HepG2 (cell line): ENCODE data around the gene SRSF3. TPM values are rescaled to one million over a fixed set of nuclear protein-coding genes. Genes with fewer than 3 reads are reported as not detected.

Source experiments
- AHDC1 ChIP-seq: sonication (generic); formaldehyde crosslinking; IDR thresholded peaks from 2 replicates; pipeline ENCODE4 v1.5.1; 2020; ENCODE audit warnings: mild to moderate bottlenecking, missing genetic modification reagents, borderline replicate concordance
- DDIT3 ChIP-seq: sonication (generic); formaldehyde crosslinking; IDR thresholded peaks from 2 replicates; pipeline ENCODE4 v1.4.0; 2020; ENCODE audit warnings: mild to moderate bottlenecking, missing genetic modification reagents
- FOXA1 ChIP-seq, 2 experiments: fragments of 450-650 bp in 1 of 2; sonication (generic) in 1 of 2; formaldehyde crosslinking in 1 of 2; IDR thresholded peaks; 2 replicates each; pipeline versions ENCODE4 v1.4.0 to v1.6.1; 2016 to 2020; ENCODE audit warnings: missing genetic modification reagents in 1 of 2
- FOXO1 ChIP-seq: sonication (generic); formaldehyde crosslinking; IDR thresholded peaks from 2 replicates; pipeline ENCODE4 v1.4.0; 2020; ENCODE audit warnings: missing genetic modification reagents
- KLF11 ChIP-seq: IDR thresholded peaks from 2 replicates; pipeline ENCODE4 v1.6.1; 2016; ENCODE audit warnings: missing compliant biosample characterization
- MLLT10 ChIP-seq: sonication (generic); formaldehyde crosslinking; IDR thresholded peaks from 2 replicates; pipeline ENCODE4 v1.4.0; 2020; ENCODE audit warnings: missing genetic modification reagents
- POLR2AphosphoS5 ChIP-seq: IDR thresholded peaks from 2 replicates; pipeline ENCODE4 v1.6.1; 2012; ENCODE audit warnings: low read depth, low read length
- RAD21 ChIP-seq: fragments of 450-650 bp; formaldehyde crosslinking; IDR thresholded peaks from 2 replicates; pipeline ENCODE4 v1.5.0; 2020; ENCODE audit warnings: mild to moderate bottlenecking
- REL ChIP-seq: sonication (generic); formaldehyde crosslinking; conservative IDR thresholded peaks from 2 replicates; pipeline ENCODE4 v1.8.0; 2022; ENCODE audit warnings: mild to moderate bottlenecking, missing genetic modification reagents, moderate library complexity
- SETDB1 ChIP-seq: sonication (generic); formaldehyde crosslinking; IDR thresholded peaks from 2 replicates; pipeline ENCODE4 v1.5.1; 2020; ENCODE audit warnings: missing genetic modification reagents, mild to moderate bottlenecking, borderline replicate concordance
- TAF15 ChIP-seq: fragments of 200-400 bp; formaldehyde crosslinking; IDR thresholded peaks from one replicate; pipeline ENCODE4 v1.6.1; 2018; ENCODE audit warnings: mild to moderate bottlenecking, low read depth, low read length; ENCODE audit not compliant: poor library complexity, severe bottlenecking
- ZKSCAN5 ChIP-seq: sonication (generic); formaldehyde crosslinking; IDR thresholded peaks from 2 replicates; pipeline ENCODE4 v1.5.1; 2020; ENCODE audit warnings: mild to moderate bottlenecking, missing genetic modification reagents
- ZNF331 ChIP-seq: sonication (generic); formaldehyde crosslinking; IDR thresholded peaks from 2 replicates; pipeline ENCODE4 v1.4.0; 2020; ENCODE audit warnings: missing genetic modification reagents
- ZNF557 ChIP-seq: sonication (generic); formaldehyde crosslinking; IDR thresholded peaks from 2 replicates; pipeline ENCODE4 v1.4.0; 2020; ENCODE audit warnings: missing genetic modification reagents
- ZNF687 ChIP-seq: sonication (generic); formaldehyde crosslinking; IDR thresholded peaks from 2 replicates; pipeline ENCODE4 v1.5.1; 2020; ENCODE audit warnings: mild to moderate bottlenecking, missing genetic modification reagents, moderate library complexity
- ZNF782 ChIP-seq: sonication (generic); formaldehyde crosslinking; IDR thresholded peaks from 2 replicates; pipeline ENCODE4 v1.4.0; 2020; ENCODE audit warnings: missing genetic modification reagents, mild to moderate bottlenecking, borderline replicate concordance
- ZNF784 ChIP-seq: sonication (generic); formaldehyde crosslinking; IDR thresholded peaks from 2 replicates; pipeline ENCODE4 v1.5.1; 2020; ENCODE audit warnings: missing genetic modification reagents, mild to moderate bottlenecking, borderline replicate concordance
- ZNF891 ChIP-seq: sonication (generic); formaldehyde crosslinking; IDR thresholded peaks from 2 replicates; pipeline ENCODE4 v1.5.0; 2020; ENCODE audit warnings: mild to moderate bottlenecking, missing genetic modification reagents
- polyA plus RNA-seq, 8 experiments: library from polyadenylated mRNA; depleted of rRNA in 3 of 8; stranded (reverse) in 7 of 8; unstranded in 1 of 8; fragments of >200 nt; fragmentation: Illumina TruSeq in 4 of 8; extraction: Trizol in 4 of 8; gene quantifications; 2 replicates each; pipeline versions ENCODE4 v1.2.1 to v1.2.3, GENCODE V29; 2011 to 2016; ENCODE audit warnings: low read depth in 4 of 8, missing spikeins in 1 of 8, mixed read lengths in 1 of 8; ENCODE audit not compliant: insufficient read depth in 1 of 8
- total RNA-seq, 5 experiments: library from RNA; depleted of rRNA; stranded (reverse); fragments of >200 nt; fragmentation: Illumina TruSeq; extraction: Trizol; gene quantifications; 2 replicates each; pipeline ENCODE4 v1.2.3, GENCODE V29; 2016; ENCODE audit warnings: low read depth in 1 of 5

SRSF3 gene
- total and polyA plus RNA-seq, 2 of the 13 experiments (the other 11 are each of a cell fraction or from before 2014, with no cell fraction given): 206 to 684 TPM

GRCh38 chr6:36623547-36624459, 29.6 kb downstream of the SRSF3 start (continued):
- TF ChIP-seq ZNF687 (CRISPR knock-in tag) (peak; percentile 44), FOXO1 (CRISPR knock-in tag) (0 out of 2 replicates have a peak, but pooled peaks have one; percentile 22), AHDC1 (CRISPR knock-in tag) (no peak), SETDB1 (CRISPR knock-in tag) (no peak), FOXA1 (IDR thresholded peaks at IDR 0.05) (no peak), FOXA1 (CRISPR knock-in tag; IDR thresholded peaks at IDR 0.05) (no peak), MLLT10 (CRISPR knock-in tag) (no peak), POLR2AphosphoS5 (no peak), DDIT3 (no peak), ZNF782 (CRISPR knock-in tag) (0 out of 2 replicates have a peak, but pooled peaks have one; percentile 8), KLF11 (CRISPR knock-in tag) (no peak), RAD21 (CRISPR knock-in tag) (peak; percentile 97), ZNF784 (CRISPR knock-in tag) (0 out of 2 replicates have a peak, but pooled peaks have one; percentile 7), ZNF331 (CRISPR knock-in tag) (peak; percentile 38; the same call in 1 of the 2 replicates), ZNF557 (CRISPR knock-in tag) (no peak), TAF15 (no peak), ZNF891 (CRISPR knock-in tag) (no peak; the same call in 1 of the 2 replicates), REL (CRISPR knock-in tag) (0 out of 2 replicates have a peak, but pooled peaks have one; percentile 63), ZKSCAN5 (no peak)
